SHP77 treated with DMSO at 0.1 percent for 48 hours (cell line): ENCODE measurements around the gene OR2B2.
A peak's percentile ranks its signal among the peaks of the same experiment; 100 is the strongest.

Experiments
- DNase-seq: peaks from one replicate; lab custom pipeline; 2025; lab: John Stamatoyannopoulos, UW

Gene OR2B2

DNA sequence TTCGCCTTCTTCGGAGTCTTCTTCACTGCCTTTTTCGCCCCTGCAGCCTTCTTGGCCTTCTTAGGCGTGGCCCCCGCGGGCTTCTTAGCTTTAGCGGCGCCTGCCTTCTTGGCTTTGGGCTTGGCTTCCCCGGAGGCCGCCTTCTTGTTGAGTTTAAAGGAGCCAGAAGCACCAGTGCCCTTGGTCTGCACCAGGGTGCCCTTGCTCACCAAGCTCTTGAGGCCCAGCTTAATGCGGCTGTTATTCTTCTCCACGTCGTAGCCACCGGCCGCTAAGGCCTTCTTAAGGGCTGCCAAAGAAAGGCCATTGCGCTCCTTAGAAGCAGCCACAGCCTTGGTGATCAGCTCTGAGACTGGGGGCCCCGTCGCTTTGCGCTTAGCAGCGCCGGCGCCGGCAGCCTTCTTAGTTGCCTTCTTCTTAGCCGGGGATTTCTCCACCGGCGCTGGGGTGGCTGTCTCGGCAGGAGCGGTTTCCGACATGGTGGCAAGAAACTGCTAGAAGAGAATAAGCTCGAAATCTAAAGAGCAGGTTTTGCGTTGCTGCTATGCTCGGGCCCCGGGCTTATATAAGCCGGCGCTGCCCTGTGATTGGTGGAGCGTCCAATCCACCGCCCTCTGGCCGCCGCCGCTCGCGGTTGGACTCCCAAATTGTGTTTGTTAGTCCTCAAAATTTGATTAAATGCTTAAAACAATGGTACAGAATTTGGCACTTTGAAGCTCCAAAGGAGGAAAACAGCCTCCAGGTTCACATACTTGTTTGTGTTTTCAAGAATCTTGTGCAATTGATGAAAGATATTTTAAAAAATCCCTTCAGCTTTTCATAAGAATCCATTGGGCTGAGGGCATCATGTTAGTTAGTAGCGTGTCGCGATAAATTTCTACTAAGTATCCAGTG lies 44.9 kb downstream of the OR2B2 start:
- DNase-seq = no peak

- DNase-seq = no peak
Observed at GRCh38 chr6:27866357-27867050, 45.7 kb downstream of the OR2B2 start.

GRCh38 chr6:27865850-27866356 lies 46.3 kb downstream of the OR2B2 start:
- no peak for DNase-seq

DNA sequence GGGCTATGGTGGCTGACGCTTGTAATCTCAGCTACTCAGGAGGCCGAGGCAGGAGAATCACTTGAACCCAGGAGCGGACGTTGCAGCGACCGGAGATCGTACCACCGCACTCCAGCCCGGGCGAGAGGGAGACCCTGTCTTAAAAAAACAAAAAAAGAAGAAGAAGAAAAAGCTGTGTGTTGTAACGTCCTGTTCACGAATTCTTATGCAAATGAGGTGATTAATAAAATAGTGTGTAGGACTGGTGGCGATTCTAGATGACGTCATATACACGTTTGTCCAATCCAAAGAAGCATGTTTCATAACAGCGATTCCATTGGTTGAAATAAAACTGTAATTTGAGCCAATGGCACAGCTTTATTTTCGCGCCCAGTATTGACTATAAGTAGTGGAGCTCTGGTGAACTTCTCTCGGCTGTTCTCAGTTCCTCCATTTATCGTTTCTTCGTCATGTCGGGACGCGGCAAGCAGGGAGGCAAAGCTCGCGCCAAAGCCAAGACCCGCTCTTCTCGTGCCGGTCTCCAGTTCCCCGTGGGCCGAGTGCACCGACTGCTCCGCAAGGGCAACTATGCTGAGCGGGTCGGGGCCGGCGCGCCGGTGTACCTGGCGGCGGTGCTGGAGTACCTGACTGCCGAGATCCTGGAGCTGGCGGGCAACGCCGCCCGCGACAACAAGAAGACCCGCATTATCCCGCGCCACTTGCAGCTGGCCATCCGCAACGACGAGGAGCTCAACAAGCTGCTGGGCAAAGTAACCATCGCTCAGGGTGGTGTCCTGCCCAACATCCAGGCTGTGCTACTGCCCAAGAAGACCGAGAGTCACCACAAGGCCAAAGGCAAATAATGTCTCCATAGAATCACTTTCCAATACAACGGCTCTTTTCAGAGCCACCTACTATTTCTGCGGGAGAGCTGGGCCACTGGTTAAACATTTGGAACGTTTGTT lies 47.0 kb downstream of the OR2B2 start:
- peak; percentile 97 for DNase-seq

- no peak for DNase-seq
Observed at GRCh38 chr6:27863962-27864905, 48.0 kb downstream of the OR2B2 start.

GRCh38 chr6:27862396-27863066 lies 49.7 kb downstream of the OR2B2 start:
- no peak for DNase-seq

- no peak for DNase-seq
Observed at GRCh38 chr6:27861861-27862260, 50.3 kb downstream of the OR2B2 start.

DNA sequence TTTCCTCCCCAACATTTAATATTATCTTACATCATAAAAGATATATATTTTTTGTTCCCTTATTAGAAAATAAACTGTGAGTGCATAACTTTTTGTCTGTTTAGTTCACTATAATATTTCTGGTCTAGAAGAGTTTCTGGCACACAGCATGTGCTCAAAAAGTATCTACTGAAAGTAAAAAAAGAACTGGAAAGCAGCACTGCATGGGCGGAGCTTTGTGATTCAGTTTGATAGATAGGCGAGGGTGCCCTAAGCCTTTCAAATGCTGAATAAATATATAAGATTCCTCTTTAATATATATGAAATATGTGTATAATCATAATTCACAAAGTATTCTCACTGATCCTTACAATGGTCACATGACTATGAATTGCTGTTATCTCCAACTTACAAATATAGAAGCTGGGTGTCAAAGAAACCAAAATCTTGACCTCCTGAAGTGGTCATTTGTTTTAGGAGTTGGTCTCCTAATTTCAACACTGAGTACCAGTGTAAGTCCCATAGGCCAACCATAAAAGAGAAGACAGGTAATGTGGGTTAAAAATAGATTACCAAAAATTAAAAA lies 50.8 kb downstream of the OR2B2 start:
- no peak for DNase-seq
